ENCODE data around the gene FAT1. TPM values are rescaled to one million over a fixed set of nuclear protein-coding genes. Genes with fewer than 3 reads are reported as not detected.
A peak's percentile ranks its signal among the peaks of the same experiment; 100 is the strongest.

FAT1 gene
- total and polyA plus RNA-seq, 2 donors (not counting 1 experiment from before 2014, with no cell fraction given): 0.07 to 0.15 TPM

DNA sequence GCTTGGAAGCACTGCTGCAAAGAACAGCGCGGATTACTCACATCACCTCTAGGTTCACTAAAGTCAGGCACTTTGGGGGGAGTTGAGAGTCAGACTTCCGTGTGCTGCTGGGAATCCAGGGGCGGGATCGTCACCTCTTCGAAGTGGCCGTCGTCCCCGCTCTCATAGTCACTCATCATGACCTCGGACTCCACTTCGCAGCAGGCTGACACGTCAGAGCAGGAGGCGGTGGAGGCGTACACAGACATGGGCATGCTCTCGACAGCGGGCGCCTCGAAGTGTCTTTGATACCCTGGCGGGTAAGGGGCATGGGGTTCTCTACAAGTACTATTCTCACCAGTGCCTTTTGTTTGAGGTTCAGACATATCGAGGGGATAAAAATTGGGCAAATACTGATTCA, 135.2 kb downstream of the FAT1 start:
- Histone ChIP-seq H3K4me2 (replicated peaks; ENCODE audit: low read depth, low read length, poor library complexity, severe bottlenecking) (no peak overlapping the region), H3K9ac (ENCODE audit: low read length) (no peak overlapping the region), H3K4me3 (ENCODE audit: control extremely low read depth in 1 of 5, extremely low read depth in 1 of 5, insufficient read depth in 1 of 5, low read depth in 2 of 5, low read length in 4 of 5) (no peak overlapping the region), H3K36me3 (replicated peaks in 1 of 2; ENCODE audit: control extremely low read depth in 1 of 2, control insufficient read depth in 1 of 2, extremely low read depth in 1 of 2, insufficient read depth in 2 of 2, low read length in 1 of 2) (no peaks in the 10 kb centered on the region), H3K4me1 (ENCODE audit: control insufficient read depth in 2 of 2, insufficient read depth in 2 of 2, low read length in 2 of 2) (no peaks in the 10 kb centered on the region), H3K27me3 (replicated peaks in 1 of 4; ENCODE audit: control extremely low read depth in 1 of 4, control insufficient read depth in 3 of 4, insufficient read depth in 4 of 4, low read length in 3 of 4) (no peaks in the 10 kb centered on the region), H3K9me3 (ENCODE audit: control extremely low read depth in 1 of 3, control insufficient read depth in 2 of 3, insufficient read depth in 1 of 3, low read length in 2 of 3) (no peaks in the 10 kb centered on the region), H2AFZ (ENCODE audit: insufficient read depth, low read depth, low read length, poor library complexity, severe bottlenecking) (no peak overlapping the region), H3K27ac (ENCODE audit: low read length in 2 of 2) (no peak overlapping the region), H3K79me2 (ENCODE audit: control insufficient read depth, insufficient read depth, low read length) (no peaks in the 10 kb centered on the region), H4K20me1 (ENCODE audit: control insufficient read depth, insufficient read depth, low read length, poor library complexity, severe bottlenecking) (no peaks in the 10 kb centered on the region)
- CTCF ChIA-PET: interaction anchor here (0.7 to 1.9 kb wide), 3 partner anchors 9 to 290 kb away, joined by 3 to 10 read pairs (median 3); no protein-coding TSS in a partner anchor
- whole genome bisulfite sequencing (ENCODE audit: insufficient coverage): 98% methylated on average over 13 of the region's 20 CpGs
- no peaks in the 10 kb centered on the region for H3K4me1 Mint-ChIP-seq
- no peaks in the 10 kb centered on the region for H3K27me3 Mint-ChIP-seq
- no peak for ATAC-seq (ENCODE audit: low read depth)
- no peaks in the 10 kb centered on the region for H3K9me3 Mint-ChIP-seq (ENCODE audit: insufficient read depth)
- DNase-seq: no peak
- no peak overlapping the region for H3K4me3 Mint-ChIP-seq
- no peak overlapping the region for H3K27ac Mint-ChIP-seq
- POLR2A ChIA-PET: no interaction called here
- intact Hi-C loops (cut with micrococcal nuclease): loop anchor here (10.0 kb wide), 1 partner anchor 434 kb away; no protein-coding TSS in a partner anchor
- no peak for TF ChIP-seq EZH2 (IDR thresholded peaks at IDR 0.05; ENCODE audit: borderline replicate concordance, insufficient read depth, low read depth, low read length, poor library complexity, severe bottlenecking)
- TF ChIP-seq CTCF (IDR thresholded peaks at IDR 0.05): no peak

GRCh38 chr4:186587416-186588018, 136.1 kb downstream of the FAT1 start:
- Histone ChIP-seq H3K4me1 (ENCODE audit: control insufficient read depth in 2 of 2, insufficient read depth in 2 of 2, low read length in 2 of 2) (no peaks in the 10 kb centered on the region), H3K9me3 (ENCODE audit: control extremely low read depth in 1 of 3, control insufficient read depth in 2 of 3, insufficient read depth in 1 of 3, low read length in 2 of 3) (peaks cover 0 to 3% (median 0%) of the 10 kb centered on the region in 3 donors), H3K36me3 (replicated peaks in 1 of 2; ENCODE audit: control extremely low read depth in 1 of 2, control insufficient read depth in 1 of 2, extremely low read depth in 1 of 2, insufficient read depth in 2 of 2, low read length in 1 of 2) (no peaks in the 10 kb centered on the region), H3K9ac (ENCODE audit: low read length) (no peak overlapping the region), H3K27ac (ENCODE audit: low read length in 2 of 2) (no peak overlapping the region), H3K79me2 (ENCODE audit: control insufficient read depth, insufficient read depth, low read length) (no peaks in the 10 kb centered on the region), H3K4me3 (ENCODE audit: control extremely low read depth in 1 of 5, extremely low read depth in 1 of 5, insufficient read depth in 1 of 5, low read depth in 2 of 5, low read length in 4 of 5) (no peak overlapping the region), H4K20me1 (ENCODE audit: control insufficient read depth, insufficient read depth, low read length, poor library complexity, severe bottlenecking) (no peaks in the 10 kb centered on the region), H3K27me3 (replicated peaks in 1 of 4; ENCODE audit: control extremely low read depth in 1 of 4, control insufficient read depth in 3 of 4, insufficient read depth in 4 of 4, low read length in 3 of 4) (no peaks in the 10 kb centered on the region), H2AFZ (ENCODE audit: insufficient read depth, low read depth, low read length, poor library complexity, severe bottlenecking) (no peak overlapping the region), H3K4me2 (replicated peaks; ENCODE audit: low read depth, low read length, poor library complexity, severe bottlenecking) (no peak overlapping the region)
- ChIA-PET CTCF (interaction anchor here (0.6 to 1.9 kb wide), 18 partner anchors 8 to 947 kb away, joined by 3 to 15 read pairs (median 4); partner anchors contain the start of genes CYP4V2 and TLR3), POLR2A (no interaction called here)
- H3K9me3 Mint-ChIP-seq (ENCODE audit: insufficient read depth): no peaks in the 10 kb centered on the region
- intact Hi-C loops (cut with micrococcal nuclease): loop anchor here (10.0 kb wide), 1 partner anchor 433 kb away; no protein-coding TSS in a partner anchor
- H3K4me3 Mint-ChIP-seq: no peak overlapping the region
- ATAC-seq (ENCODE audit: low read depth) (no peak), DNase-seq (peak; percentile 44)
- WGBS (ENCODE audit: insufficient coverage): no CpG with 5 or more reads among the region's 4 CpGs
- TF ChIP-seq EZH2 (IDR thresholded peaks at IDR 0.05; ENCODE audit: borderline replicate concordance, insufficient read depth, low read depth, low read length, poor library complexity, severe bottlenecking) (no peak), CTCF (IDR thresholded peaks at IDR 0.05) (peak; percentile 96)
- no peaks in the 10 kb centered on the region for H3K27me3 Mint-ChIP-seq
- H3K27ac Mint-ChIP-seq: no peak overlapping the region
- no peaks in the 10 kb centered on the region for H3K4me1 Mint-ChIP-seq
